ENCODE measurements around the gene RRAS.
"Not testable (repeated sequence)": the region's sequence is repeated elsewhere in the genome, so short reads cannot be mapped to it uniquely, and the experiment has no call there.

Gene RRAS

DNA sequence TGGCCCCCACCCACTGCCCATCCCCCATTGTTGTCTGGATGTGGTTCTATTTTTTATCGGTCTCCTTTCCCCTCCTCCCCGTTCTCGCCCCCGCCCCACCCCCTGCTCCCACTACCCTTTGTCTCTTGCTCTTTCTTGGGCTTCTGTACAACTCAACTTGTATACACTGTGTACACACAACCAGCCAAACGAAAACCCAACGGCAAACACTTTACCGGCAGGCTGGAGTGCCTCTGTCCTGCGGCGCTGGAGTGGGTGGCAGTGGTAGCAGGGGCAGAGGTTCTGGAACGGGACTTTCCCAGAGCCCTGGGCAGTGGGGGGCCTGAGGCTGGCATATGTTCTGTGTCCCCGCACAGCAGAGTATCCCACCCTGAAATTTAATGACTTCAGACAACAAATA is 13.7 kb downstream of the RRAS start:
- no peak for DNase-seq

DNA sequence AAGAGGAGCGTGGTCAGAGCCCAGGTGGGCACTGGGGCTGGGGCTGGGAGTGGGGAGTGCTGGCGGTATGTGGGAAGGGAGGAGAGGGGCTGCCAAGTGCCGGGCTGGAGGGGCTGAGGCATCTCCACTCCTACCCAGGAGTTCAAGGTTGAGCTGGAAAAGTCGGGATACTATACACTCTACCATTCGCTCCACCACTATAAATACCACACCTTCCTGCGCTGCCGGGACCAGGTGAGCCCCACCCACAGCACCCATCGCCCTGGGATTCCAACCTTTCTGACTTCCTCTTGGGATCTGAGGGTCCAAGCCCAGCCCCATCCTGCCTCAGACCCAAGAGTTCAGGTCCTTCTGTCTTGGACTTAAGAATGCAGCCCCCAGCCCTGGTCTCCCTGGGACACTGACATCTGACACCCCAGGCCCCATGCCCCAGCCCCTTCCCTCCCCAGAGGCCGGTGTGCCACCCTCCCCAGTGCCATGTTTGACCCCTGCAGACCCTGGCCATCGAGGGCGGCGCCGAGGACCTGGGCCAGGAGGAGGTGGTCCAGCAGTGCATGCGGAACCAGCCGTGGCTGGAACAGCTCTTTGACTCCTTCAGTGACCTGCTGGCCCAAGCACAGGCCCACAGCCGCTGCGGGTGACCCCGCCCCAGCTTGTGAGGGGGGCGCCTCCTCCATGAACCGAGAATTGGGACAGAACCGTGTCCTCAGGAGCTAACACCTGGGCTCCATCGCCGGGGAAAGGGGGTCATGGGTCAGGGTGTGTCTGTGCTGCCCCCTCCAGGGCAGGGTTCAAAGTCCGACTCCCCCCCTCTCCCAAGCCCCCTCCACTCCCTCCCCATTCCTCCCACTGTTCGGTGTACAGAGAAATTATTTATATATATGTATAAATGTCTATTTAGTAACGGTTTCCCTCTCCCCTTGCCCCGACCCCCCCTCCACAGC is 14.7 kb downstream of the RRAS start:
- DNase-seq = no peak

DNA sequence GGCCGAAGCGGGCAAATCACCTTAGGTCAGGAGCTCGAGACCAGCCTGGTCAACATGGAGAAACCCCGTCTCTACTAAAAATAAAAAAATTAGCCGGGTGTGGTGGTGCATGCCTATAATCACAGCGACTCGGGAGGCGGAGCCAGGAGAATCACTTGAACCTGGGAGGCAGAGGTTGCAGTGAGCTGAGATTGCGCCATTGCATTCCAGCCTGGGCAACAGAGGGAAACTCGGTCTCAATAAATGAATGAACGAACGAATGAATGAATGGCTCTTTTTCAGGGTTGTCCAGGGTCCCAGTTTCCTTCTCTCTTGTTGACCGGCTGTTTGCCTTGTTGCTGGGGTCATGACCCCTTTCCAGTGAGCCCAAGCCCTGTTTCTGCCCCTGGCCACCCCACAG is 22.1 kb downstream of the RRAS start:
- not testable (repeated sequence) for DNase-seq

DNA sequence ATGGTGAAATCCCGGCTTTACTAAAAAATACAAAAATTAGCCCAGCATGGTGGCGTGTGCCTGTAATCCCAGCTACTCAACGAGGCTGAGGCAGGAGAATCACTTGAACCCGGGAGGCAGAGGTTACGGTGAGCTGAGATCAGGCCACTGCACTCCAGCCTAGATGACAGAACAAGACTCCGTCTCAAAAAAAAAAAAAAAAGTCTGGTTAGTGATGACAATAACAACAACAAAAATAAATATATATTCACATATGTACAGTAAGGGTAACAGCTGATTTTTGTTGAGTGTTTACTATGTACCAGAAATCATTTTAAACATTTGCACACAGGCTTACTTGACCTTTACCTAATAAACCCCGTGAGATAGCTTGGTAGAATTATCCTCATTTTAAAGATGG is 23.0 kb downstream of the RRAS start:
- DNase-seq = no peak

DNA sequence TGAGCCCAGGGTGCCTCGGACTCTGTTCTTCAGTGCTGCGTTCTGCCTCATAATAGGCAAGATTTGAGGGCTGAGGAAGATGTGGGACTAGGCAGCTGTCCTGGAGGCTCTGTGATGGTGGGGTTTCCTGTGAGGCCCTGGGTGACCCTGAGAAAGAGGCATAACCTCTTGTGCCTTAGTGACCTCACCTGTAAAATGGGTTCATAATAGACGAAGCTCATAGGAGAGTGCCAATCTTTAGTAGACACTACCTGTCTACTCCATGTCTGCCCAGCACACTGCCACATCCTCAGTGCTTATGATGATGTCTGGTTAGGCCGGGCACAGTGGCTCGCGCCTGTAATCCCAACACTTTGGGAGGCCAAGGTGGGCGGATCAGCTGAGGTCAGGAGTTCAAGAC is 23.4 kb downstream of the RRAS start:
- DNase-seq = no peak

DNA sequence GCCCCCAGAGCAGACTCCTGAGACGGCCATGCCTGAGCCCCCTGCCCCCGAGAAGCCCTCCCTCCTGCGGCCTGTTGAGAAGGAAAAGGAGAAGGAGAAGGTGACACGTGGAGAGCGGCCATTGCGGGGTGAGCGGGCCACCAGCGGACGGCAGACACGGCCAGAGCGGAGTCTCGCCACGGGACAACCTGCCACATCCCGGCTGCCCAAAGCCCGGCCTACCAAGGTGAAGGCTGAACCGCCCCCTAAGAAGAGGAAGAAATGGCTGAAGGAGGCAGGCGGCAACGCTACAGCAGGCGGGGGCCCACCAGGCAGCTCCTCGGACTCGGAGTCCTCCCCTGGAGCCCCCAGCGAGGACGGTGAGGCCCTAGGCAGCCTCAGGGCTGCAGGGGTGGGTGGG is 24.1 kb downstream of the RRAS start:
- DNase-seq = no peak

DNA sequence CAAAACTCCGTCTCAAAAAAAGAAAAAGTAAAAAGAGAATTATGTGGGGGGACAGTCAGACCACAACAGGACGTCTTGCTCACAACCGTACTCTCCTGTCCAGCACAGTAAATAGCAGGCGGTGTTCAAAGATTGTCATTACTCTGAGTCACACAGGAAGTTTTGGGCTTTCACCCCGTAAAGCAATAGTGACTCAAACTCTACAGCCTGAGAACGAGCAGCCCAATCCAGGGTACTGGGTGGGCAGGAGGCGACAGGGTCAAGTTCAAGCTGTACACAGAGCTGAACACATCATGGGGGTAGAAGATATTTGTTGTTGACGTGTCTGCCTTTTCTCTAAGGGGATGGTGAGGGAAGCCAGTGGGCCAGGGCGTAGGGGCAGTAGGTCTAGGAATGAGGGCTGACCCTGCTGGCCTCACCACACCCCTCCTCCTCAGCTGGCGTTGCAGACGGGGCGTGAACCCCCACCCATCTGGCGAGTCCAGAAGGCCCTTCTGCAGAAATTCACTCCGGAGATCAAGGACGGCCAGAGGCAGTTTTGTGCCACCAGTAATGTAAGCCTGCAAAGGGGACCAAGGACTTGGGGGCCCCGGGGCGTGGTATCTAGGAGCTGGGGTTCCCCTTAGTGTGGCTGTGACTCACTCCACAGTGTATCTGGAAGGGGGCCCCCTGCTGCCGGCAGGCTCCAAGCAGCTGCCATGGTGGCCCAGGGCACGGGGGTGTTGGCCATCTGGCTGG is 25.7 kb downstream of the RRAS start:
- DNase-seq = no peak

DNA sequence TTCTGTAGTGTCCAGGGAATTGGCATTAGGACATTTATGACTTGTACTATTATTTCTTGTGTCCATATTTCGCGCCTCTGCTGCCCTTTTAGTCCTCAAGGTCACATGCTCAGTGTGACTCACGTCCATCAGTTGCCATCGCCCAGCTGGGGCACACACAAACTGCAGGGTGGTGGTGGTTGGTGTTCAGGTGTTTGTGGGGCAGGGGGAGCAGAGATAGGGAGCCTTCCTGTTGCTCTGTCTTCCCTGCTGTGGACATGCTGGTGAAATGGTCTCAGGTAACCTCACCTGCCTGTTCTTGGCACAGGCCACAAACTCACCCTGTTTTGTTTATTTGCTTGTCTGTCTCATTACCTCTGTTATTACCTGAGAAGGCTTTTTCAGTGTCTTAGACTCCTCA is 26.6 kb downstream of the RRAS start:
- DNase-seq = no peak

DNA sequence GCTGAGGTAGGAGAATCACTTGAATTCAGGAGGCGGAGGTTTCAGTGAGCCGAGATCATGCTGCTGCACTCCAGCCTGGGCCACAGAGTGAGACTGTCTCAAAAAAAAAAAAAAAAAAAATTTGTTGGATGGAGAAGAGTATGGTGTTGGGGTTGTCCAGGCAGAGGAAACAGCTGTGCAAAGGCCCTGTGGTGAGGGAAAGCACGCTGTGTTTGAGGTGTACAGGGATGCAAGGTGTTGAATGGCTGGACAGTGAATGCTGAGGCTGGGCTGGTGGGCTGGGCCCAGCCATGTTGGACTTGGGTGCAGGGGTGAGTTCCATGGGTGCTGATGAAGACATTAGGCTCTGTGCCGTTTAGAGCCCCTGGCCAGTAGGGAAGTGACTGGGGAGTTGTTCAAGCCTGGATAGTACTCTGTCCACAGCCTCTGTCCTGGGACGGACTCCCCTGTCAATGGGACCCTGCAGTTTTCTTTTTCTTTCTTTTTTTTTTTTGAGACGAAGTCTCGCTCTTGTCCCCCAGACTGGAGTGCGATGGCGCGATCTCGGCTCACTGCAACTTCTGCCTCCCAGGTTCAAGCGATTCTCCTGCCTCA is 30.3 kb downstream of the RRAS start:
- no peak for DNase-seq

DNA sequence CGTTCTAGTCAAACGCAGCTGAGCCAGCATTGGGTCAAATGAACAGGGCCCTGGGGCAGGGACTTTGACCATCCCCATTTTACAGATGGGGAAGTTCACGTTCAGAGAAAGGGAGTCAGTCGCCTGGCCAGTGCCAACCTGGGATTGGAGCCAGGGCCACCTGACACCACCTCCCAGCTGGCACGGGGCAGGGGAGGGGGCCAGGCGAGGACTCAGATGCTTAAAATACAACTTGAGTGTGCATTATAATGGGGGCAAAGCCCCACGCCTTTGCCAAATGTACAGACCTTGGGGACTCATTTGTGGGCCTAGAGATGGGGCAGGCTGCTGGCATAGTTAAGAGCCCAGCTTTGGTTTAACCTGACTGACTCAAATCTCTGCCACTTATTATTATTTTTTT is 34.3 kb downstream of the RRAS start:
- DNase-seq = no peak

DNA sequence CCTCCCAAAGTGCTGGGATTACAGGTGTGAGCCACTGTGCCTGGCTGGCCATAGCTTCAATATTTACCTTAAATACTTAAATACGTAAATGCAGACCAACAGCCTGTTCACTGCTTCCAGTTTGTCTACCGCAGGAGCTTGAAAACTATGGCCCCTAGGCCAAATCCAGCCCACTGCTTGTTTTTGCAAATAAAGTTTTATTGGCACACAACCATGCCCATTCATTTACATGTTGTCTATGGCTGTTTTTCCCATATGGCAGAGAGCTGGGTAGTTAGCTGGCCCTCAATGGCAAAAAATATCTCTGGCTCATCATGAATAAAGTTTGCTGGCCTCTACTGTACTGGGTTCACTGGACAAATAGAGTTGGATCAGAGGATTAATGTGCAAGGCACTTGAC is 37.1 kb downstream of the RRAS start:
- DNase-seq = no peak

DNA sequence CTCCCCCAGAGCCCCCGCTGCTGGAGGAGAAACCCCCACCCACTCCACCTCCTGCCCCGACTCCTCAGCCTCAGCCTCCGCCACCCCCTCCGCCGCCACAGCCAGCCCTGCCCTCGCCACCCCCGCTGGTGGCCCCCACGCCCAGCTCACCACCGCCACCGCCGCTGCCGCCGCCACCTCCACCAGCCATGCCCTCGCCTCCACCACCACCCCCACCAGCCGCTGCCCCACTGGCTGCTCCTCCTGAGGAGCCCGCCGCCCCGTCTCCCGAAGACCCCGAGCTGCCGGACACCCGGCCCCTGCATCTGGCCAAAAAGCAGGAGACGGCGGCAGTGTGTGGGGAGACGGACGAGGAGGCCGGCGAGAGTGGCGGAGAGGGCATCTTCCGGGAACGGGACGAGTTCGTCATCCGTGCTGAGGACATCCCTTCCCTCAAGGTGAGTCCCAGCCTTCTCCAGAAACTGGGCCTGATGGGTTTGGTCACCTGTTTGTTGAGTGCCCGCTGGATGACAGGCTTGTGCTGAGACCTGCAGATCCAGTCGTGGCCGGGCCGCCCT is 38.4 kb downstream of the RRAS start:
- no peak for DNase-seq

DNA sequence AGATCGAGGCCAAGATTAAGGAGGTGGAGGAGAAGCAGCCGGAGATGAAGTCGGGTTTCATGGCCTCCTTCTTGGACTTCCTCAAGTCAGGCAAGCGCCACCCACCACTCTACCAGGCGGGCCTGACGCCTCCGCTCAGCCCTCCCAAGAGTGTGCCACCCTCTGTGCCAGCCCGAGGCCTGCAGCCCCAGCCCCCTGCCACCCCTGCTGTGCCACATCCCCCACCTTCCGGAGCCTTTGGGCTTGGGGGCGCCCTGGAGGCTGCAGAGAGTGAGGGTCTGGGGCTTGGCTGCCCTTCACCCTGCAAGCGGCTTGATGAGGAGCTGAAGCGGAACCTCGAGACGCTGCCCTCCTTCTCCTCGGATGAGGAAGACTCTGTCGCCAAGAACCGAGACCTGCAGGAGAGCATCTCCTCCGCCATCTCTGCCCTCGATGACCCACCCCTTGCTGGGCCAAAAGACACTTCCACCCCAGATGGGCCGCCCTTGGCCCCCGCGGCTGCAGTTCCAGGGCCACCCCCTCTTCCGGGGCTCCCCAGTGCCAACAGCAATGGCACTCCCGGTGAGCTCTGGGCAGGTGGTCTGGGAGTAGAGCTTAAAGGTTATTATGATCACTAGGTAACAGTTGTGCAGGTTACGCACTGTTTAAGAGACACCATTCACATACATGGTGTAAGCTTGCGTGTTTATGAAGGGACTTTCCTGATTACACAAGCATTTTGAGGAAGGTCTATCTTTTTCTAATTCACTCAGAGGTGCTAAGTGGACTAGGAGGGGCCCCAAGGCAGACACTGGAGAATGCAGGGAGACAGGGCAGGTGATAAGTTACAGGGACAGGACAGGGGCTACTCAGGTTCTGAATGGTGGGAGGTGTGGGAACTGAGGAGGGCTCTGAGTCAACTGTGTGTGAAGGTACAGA is 40.3 kb downstream of the RRAS start:
- no peak for DNase-seq

DNA sequence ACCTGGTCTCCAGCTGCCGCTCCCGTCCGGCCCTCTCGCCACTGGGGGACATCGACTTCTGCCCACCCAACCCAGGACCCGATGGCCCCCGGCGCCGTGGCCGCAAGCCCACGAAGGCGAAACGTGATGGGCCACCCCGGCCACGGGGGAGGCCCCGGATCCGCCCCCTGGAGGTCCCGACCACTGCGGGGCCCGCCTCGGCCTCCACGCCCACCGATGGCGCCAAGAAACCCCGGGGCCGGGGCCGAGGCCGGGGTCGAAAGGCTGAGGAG is 42.3 kb downstream of the RRAS start:
- DNase-seq = no peak

DNA sequence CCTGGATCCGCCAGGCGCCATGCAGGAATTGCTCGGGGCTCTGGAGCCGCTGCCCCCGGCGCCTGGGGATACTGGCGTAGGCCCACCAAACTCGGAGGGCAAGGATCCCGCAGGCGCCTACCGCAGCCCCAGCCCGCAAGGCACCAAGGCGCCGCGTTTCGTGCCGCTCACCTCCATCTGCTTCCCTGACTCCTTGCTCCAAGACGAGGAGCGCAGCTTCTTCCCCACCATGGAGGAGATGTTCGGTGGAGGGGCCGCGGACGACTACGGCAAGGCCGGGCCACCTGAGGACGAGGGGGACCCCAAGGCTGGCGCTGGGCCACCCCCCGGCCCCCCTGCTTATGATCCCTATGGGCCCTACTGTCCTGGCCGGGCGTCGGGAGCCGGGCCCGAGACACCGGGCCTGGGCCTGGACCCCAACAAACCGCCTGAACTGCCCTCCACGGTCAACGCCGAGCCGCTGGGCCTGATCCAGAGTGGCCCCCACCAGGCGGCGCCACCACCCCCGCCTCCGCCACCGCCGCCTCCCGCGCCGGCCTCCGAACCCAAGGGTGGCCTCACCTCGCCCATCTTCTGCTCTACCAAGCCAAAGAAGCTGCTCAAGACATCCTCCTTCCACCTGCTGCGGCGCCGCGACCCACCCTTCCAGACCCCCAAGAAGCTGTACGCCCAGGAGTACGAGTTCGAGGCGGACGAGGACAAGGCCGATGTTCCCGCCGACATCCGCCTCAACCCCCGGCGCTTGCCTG is 42.8 kb downstream of the RRAS start:
- DNase-seq = no peak

DNA sequence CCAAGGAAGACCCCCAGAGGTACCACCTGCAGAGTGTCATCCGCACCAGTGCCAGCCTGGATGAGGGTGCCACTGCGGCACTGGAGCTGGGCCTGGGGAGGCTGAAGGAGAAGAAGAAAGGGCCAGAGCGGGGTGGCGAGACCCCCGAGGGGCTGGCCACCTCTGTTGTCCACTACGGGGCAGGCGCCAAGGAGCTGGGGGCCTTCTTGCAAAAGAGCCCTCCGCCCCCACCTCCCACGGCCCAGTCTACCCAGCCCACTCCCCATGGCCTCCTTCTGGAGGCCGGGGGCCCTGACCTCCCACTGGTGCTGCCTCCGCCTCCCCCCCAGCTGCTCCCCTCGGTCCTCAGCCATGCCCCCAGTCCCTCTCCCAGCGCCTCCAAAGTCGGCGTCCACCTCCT is 43.5 kb downstream of the RRAS start:
- no peak for DNase-seq

DNA sequence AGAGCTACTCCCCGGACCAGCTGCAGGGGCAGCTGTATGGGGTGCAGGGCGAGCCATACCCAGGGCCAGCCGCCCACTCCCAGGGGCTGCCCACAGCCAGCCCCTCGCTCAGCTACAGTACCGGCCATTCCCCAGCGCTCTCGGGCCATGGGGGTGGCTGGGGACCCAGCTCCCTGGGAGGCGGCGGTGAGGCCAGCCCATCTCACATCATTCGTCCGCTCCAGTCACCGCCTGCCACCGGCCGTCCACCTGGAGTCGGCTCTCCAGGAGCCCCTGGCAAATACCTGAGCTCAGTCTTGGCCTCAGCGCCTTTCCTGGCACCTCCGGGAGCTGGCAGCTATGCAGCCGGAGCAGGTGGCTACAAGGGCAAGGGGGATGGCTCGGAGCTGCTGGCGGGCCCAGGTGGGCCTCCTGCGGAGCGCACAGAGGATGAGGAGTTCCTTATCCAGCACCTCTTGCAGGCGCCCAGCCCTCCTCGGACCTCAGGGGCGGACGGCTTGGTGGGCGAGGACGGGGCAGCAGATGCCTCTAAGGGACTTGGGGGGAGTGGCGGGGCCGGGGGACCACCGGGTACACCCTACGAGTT is 44.0 kb downstream of the RRAS start:
- DNase-seq = no peak

DNA sequence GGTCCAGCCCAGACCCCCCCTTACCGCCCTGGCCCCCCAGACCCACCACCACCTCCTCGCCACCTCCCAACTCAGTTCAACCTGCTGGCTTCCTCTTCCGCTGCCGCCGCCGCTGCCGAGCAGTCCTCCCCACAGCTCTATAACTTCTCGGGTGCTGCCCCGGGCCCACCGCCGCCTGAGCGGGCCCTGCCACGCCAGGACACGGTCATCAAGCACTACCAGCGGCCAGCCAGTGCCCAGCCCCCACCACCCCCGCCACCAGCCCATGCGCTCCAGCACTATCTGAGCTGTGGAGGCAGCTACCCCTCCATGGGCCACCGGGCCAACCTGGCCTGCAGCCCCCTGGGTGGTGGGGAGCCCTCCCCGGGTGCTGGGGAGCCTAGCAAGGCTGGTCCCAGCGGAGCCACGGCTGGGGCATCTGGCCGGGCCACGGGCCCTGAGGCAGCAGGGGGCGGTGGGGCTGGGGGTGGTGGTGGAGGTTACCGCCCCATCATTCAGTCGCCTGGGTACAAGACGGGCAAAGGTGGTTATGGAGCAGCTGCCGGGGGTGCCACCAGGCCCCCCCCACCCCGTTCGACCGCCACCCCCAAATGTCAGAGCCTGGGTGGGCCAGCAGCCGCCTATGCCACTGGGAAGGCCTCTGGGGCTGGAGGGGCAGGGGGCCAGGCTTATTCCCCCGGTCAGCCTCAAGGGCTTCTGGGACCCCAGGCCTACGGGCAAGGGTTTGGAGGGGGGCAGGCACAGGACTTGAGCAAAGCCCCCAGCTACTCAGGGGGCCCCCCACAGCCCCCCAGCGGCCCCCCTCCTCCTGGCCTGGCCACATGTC is 44.7 kb downstream of the RRAS start:
- no peak for DNase-seq

DNA sequence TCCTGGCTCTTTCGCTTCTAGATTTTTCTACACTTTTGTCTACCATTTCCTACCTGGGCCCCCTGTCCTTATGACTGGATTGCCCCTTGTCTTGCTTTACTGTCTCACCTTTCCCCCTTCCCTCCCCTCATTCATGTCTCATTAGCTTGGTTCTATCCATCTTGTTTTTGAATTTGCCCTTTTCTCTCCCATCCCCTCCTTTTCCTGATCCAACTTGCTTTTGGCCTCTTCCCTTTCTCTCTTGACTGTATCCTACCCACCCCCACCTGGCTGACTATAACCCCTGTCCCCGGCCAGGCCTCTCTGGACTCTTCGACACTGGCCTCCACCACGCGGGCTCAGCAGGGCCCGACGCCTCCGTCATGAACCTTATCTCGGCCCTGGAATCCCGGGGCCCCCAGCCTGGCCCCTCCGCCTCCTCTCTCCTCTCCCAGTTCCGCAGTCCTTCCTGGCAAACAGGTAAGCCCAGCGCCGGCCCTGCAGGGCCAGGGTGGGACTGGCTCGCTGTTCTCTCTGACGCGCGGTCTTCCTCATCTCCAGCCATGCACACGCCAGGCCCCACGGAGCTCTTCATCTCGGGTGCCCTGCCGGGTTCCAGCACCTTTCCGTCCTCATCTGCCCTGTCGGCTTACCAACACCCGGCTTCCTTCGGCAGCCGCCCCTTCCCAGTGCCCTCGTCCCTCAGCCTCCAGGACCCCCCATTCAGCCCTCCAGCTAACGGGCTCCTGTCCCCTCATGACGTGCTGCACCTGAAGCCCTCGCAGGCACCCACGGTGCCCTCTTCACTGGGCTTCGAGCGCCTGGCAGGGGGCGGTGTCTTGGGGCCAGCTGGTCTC is 45.6 kb downstream of the RRAS start:
- DNase-seq = no peak
